Ascending aorta (tissue), 2 donors: ENCODE data around the gene PROZ. TPM values are rescaled to one million over a fixed set of nuclear protein-coding genes. Genes with fewer than 3 reads are reported as not detected.
A peak's percentile ranks its signal among the peaks of the same experiment; 100 is the strongest.

Experiments used
- DNase-seq, 2 donors: peaks; one replicate each; pipeline ENCODE4 v3.0.0-alpha.2; 2019; ENCODE audit warnings: low spot score in 2 of 2
- H3K27ac ChIP-seq, 2 donors: fragments of 200-600 bp; sonication (generic); one replicate each; pipeline ENCODE4 v1.5.1; 2016 to 2017; ENCODE audit warnings: mild to moderate bottlenecking in 1 of 2
- H3K27me3 ChIP-seq: fragments of 200-600 bp; sonication (generic); one replicate; pipeline ENCODE4 v1.5.1; 2017
- H3K36me3 ChIP-seq, 2 donors: fragments of 200-600 bp; sonication (generic); one replicate each; pipeline ENCODE4 v1.5.1; 2016
- H3K4me1 ChIP-seq, 2 donors: fragments of 200-600 bp; sonication (generic); one replicate each; pipeline ENCODE4 v1.5.1; 2016 to 2017; ENCODE audit warnings: mild to moderate bottlenecking in 1 of 2
- H3K4me3 ChIP-seq, 2 donors: fragments of 200-600 bp; sonication (generic); one replicate each; pipeline ENCODE4 v1.5.1; 2016 to 2017; ENCODE audit warnings: mild to moderate bottlenecking in 1 of 2
- H3K9me3 ChIP-seq, 2 donors: fragments of 200-600 bp; sonication (generic); one replicate each; pipeline ENCODE4 v1.5.1; 2016
- CTCF ChIP-seq, 3 experiments: fragments of 200-600 bp in 2 of 3; fragments of 450-650 bp in 1 of 3; sonication (generic) in 2 of 3; IDR thresholded peaks; one replicate each; pipeline ENCODE4 v1.5.1; 2016 to 2019; ENCODE audit warnings: antibody characterized with exemption in 3 of 3, mild to moderate bottlenecking in 1 of 3, moderate library complexity in 1 of 3
- intact Hi-C: fragments of 100-400 bp; cut with DNase I; formaldehyde crosslinking; loops from one replicate; pipeline ENCODE4 v1.15.1; 2023
- total RNA-seq: library from RNA; depleted of rRNA; stranded (reverse); fragments of >200 nt; gene quantifications from one replicate; pipeline ENCODE4 v1.1.0, GENCODE V29; 2016

PROZ gene
- total RNA-seq, 1 donor from 2014 or later = not detected

- Histone ChIP-seq H3K27ac (no peak overlapping the region), H3K4me3 (no peak overlapping the region), H3K27me3 (no peaks in the 10 kb centered on the region), H3K9me3 (no peaks in the 10 kb centered on the region), H3K4me1 (no peaks in the 10 kb centered on the region), H3K36me3 (peaks cover 52 to 68% of the 10 kb centered on the region in 2 donors)
- intact Hi-C loops = no loop called here
- TF ChIP-seq CTCF (IDR thresholded peaks at IDR 0.05) = no peak
- DNase-seq = no peak
Measured at GRCh38 chr13:113184568-113185440, 26.4 kb downstream of the PROZ start.

- no peaks in the 10 kb centered on the region for H3K9me3 ChIP-seq
- no peak for DNase-seq
- intact Hi-C loops = no loop called here
- H3K27ac ChIP-seq = peak overlapping the region in 1 of 2 donors; percentile 8
- no peaks in the 10 kb centered on the region for H3K4me1 ChIP-seq
- no peaks in the 10 kb centered on the region for H3K27me3 ChIP-seq
- H3K4me3 ChIP-seq = no peak overlapping the region
- TF ChIP-seq CTCF (IDR thresholded peaks at IDR 0.05) = no peak
- H3K36me3 ChIP-seq = peaks cover 40 to 67% of the 10 kb centered on the region in 2 donors
Measured at GRCh38 chr13:113186061-113186900, 27.8 kb downstream of the PROZ start.

GRCh38 chr13:113187263-113187669 lies 28.8 kb downstream of the PROZ start:
- H3K4me3 ChIP-seq = no peak overlapping the region
- peak overlapping the region; percentile 8 to 45 for H3K27ac ChIP-seq
- H3K4me1 ChIP-seq = no peaks in the 10 kb centered on the region
- no peak for TF ChIP-seq CTCF (IDR thresholded peaks at IDR 0.05)
- no peaks in the 10 kb centered on the region for H3K9me3 ChIP-seq
- intact Hi-C loops = no loop called here
- peaks cover 32 to 63% of the 10 kb centered on the region in 2 donors for H3K36me3 ChIP-seq
- H3K27me3 ChIP-seq = no peaks in the 10 kb centered on the region
- peak; percentile 33 to 87 for DNase-seq

- H3K36me3 ChIP-seq = peaks cover 32 to 63% of the 10 kb centered on the region in 2 donors
- no peak overlapping the region for H3K27ac ChIP-seq
Measured at GRCh38 chr13:113187883-113188665, 29.6 kb downstream of the PROZ start.

More at GRCh38 chr13:113187883-113188665, 29.6 kb downstream of the PROZ start:
- Histone ChIP-seq H3K27me3 (no peaks in the 10 kb centered on the region), H3K4me1 (no peaks in the 10 kb centered on the region), H3K9me3 (no peaks in the 10 kb centered on the region), H3K4me3 (no peak overlapping the region)
- no peak for TF ChIP-seq CTCF (IDR thresholded peaks at IDR 0.05)
- DNase-seq = no peak
- intact Hi-C loops = no loop called here
